Endodermal cell (in vitro differentiated cells): ENCODE results near the gene RBMS3. TPM values are rescaled to one million over a fixed set of nuclear protein-coding genes. Genes with fewer than 3 reads are reported as not detected.

Source experiments
- DNase-seq: peaks from one replicate; pipeline ENCODE4 v3.0.0-alpha.2; 2017
- H3K27ac ChIP-seq: 2 replicates; pipeline ENCODE4 v1.5.1; 2013; ENCODE audit warnings: mild to moderate bottlenecking, low read depth, low read length, moderate library complexity
- H3K27me3 ChIP-seq: 2 replicates; pipeline ENCODE4 v1.6.1; 2013; ENCODE audit warnings: mild to moderate bottlenecking, low read length, moderate library complexity; ENCODE audit not compliant: insufficient read depth, control insufficient read depth, poor library complexity, severe bottlenecking
- H3K36me3 ChIP-seq: 2 replicates; pipeline ENCODE4 v1.7.0; 2013; ENCODE audit warnings: mild to moderate bottlenecking, low read length, moderate library complexity; ENCODE audit not compliant: control insufficient read depth, insufficient read depth
- H3K4me1 ChIP-seq: one replicate; pipeline ENCODE4 v1.7.0; 2013; ENCODE audit warnings: low read length; ENCODE audit not compliant: control insufficient read depth, insufficient read depth
- H3K4me3 ChIP-seq: 2 replicates; pipeline ENCODE4 v1.5.1; 2013; ENCODE audit warnings: mild to moderate bottlenecking, low read length, moderate library complexity
- H3K9ac ChIP-seq: 2 replicates; pipeline ENCODE4 v1.6.1; 2013; ENCODE audit warnings: mild to moderate bottlenecking, low read length, moderate library complexity; ENCODE audit not compliant: poor library complexity, severe bottlenecking; ENCODE audit errors: extremely low read depth
- H3K9me3 ChIP-seq: 2 replicates; pipeline ENCODE4 v1.6.1; 2013; ENCODE audit warnings: mild to moderate bottlenecking, low read length, moderate library complexity; ENCODE audit not compliant: control insufficient read depth
- H3K27ac Mint-ChIP-seq: 2 replicates; pipeline ENCODE4 v1.8.0; 2020; ENCODE audit warnings: mixed read lengths
- H3K27me3 Mint-ChIP-seq: 2 replicates; pipeline ENCODE4 v1.8.0; 2021; ENCODE audit warnings: mild to moderate bottlenecking, mixed read lengths; ENCODE audit not compliant: insufficient read depth
- H3K36me3 Mint-ChIP-seq: 2 replicates; pipeline ENCODE4 v1.8.0; 2020; ENCODE audit warnings: low read depth, mixed read lengths
- H3K4me1 Mint-ChIP-seq: 2 replicates; pipeline ENCODE4 v1.8.0; 2020; ENCODE audit warnings: mixed read lengths
- H3K4me3 Mint-ChIP-seq: 2 replicates; pipeline ENCODE4 v1.8.0; 2020; ENCODE audit warnings: mild to moderate bottlenecking, moderate library complexity, mixed read lengths
- H3K9me3 Mint-ChIP-seq: 2 replicates; pipeline ENCODE4 v1.8.0; 2020; ENCODE audit warnings: mild to moderate bottlenecking, mixed read lengths
- CTCF ChIP-seq: fragments of 200-600 bp; sonication (generic); conservative IDR thresholded peaks from 2 replicates; pipeline ENCODE4 v1.5.0; 2021; ENCODE audit warnings: antibody characterized with exemption, mild to moderate bottlenecking
- WGBS, 2 experiments: methylation state at CpG; one replicate each; pipeline versions ENCODE4 v1.1.5 to v1.1.7; 2013; ENCODE audit warnings: missing lambda C conversion rate in 2 of 2, mixed read lengths in 1 of 2; ENCODE audit not compliant: insufficient coverage in 1 of 2, insufficient read length in 1 of 2; 5-methylcytosine and 5-hydroxymethylcytosine counted together
- total RNA-seq, 2 donors: library from RNA; stranded (reverse); fragmentation: NEBNext Ultra II Directional in 1 of 2; extraction: Animal tissue kit (Norgen Biotek cat#: 25700) in 1 of 2; gene quantifications; 2 replicates in 1 of 2; 3 replicates in 1 of 2; pipeline ENCODE4 v1.2.1, GENCODE V29; 2021

The RBMS3 gene
- total RNA-seq, 2 donors from 2014 or later, result 2.0 to 7.3 TPM

GRCh38 chr3:29285471-29286071, 4.7 kb downstream of the RBMS3 start:
- Mint-ChIP-seq H3K27ac (peak overlapping the region; percentile 65), H3K36me3 (no peaks in the 10 kb centered on the region), H3K27me3 (no peaks in the 10 kb centered on the region), H3K4me1 (peaks cover 37% of the 10 kb centered on the region), H3K4me3 (no peak overlapping the region), H3K9me3 (no peaks in the 10 kb centered on the region)
- Histone ChIP-seq H3K4me3 (no peak overlapping the region), H3K27me3 (no peaks in the 10 kb centered on the region), H3K4me1 (peaks cover 3% of the 10 kb centered on the region), H3K9me3 (no peaks in the 10 kb centered on the region), H3K27ac (peak overlapping the region; percentile 30), H3K9ac (no peak overlapping the region), H3K36me3 (no peaks in the 10 kb centered on the region)
- DNase-seq, result no peak
- no peak for TF ChIP-seq CTCF
- 38 to 39% methylated on average over 2 to 4 of the region's 4 CpGs for WGBS, 2 experiments

GRCh38 chr3:29286478-29287240, 5.8 kb downstream of the RBMS3 start:
- H3K36me3 ChIP-seq, result no peaks in the 10 kb centered on the region
- no peaks in the 10 kb centered on the region for H3K9me3 ChIP-seq
- H3K36me3 Mint-ChIP-seq, result no peaks in the 10 kb centered on the region
- WGBS, 2 experiments, result 77 to 91% methylated on average over 3 to 5 of the region's 5 CpGs
- H3K4me3 Mint-ChIP-seq, result no peak overlapping the region
- no peaks in the 10 kb centered on the region for H3K9me3 Mint-ChIP-seq
- H3K4me3 ChIP-seq, result no peak overlapping the region
- no peak overlapping the region for H3K27ac ChIP-seq
- no peak for DNase-seq
- H3K9ac ChIP-seq, result no peak overlapping the region
- H3K27me3 Mint-ChIP-seq, result no peaks in the 10 kb centered on the region
- peaks cover 3% of the 10 kb centered on the region for H3K4me1 ChIP-seq
- H3K27me3 ChIP-seq, result no peaks in the 10 kb centered on the region
- TF ChIP-seq CTCF, result no peak
- no peak overlapping the region for H3K27ac Mint-ChIP-seq
- H3K4me1 Mint-ChIP-seq, result peaks cover 37% of the 10 kb centered on the region

GRCh38 chr3:29290596-29290995, 9.7 kb downstream of the RBMS3 start:
- no peak for DNase-seq
- Histone ChIP-seq H3K4me1 (no peaks in the 10 kb centered on the region), H3K27me3 (no peaks in the 10 kb centered on the region), H3K9me3 (no peaks in the 10 kb centered on the region), H3K9ac (no peak overlapping the region), H3K4me3 (no peak overlapping the region), H3K27ac (no peak overlapping the region), H3K36me3 (no peaks in the 10 kb centered on the region)
- 65% methylated on average over 2 of the region's 2 CpGs; no CpG with 5 or more reads in 1 of the 2 experiments for WGBS, 2 experiments
- Mint-ChIP-seq H3K4me3 (no peak overlapping the region), H3K27ac (peak overlapping the region; percentile 57), H3K27me3 (no peaks in the 10 kb centered on the region), H3K4me1 (peaks cover 23% of the 10 kb centered on the region), H3K36me3 (no peaks in the 10 kb centered on the region), H3K9me3 (no peaks in the 10 kb centered on the region)
- no peak for TF ChIP-seq CTCF
